Activated B cell treated with CpG ODN at 0.5 μM for 24 hours (primary cell): ENCODE data around the gene GNAI3. TPM values are rescaled to one million over a fixed set of nuclear protein-coding genes. Genes with fewer than 3 reads are reported as not detected.

Experiments
- ATAC-seq: fragments of 200-7000 bp; cut with Tn5 transposase; one replicate; pipeline ENCODE4 v1.10.0; 2021; ENCODE audit warnings: low read depth, mild to moderate bottlenecking, moderate library complexity
- CTCF ChIA-PET: fragments of 350-600 bp; sonication (Branson Sonifier 250); formaldehyde crosslinking; loops from one replicate; lab custom pipeline; 2021; ENCODE audit warnings: antibody characterized with exemption; lab: Charles Lee
- POLR2A ChIA-PET: fragments of 350-600 bp; sonication (Branson Sonifier 250); formaldehyde crosslinking; loops from one replicate; lab custom pipeline; 2021; ENCODE audit warnings: antibody characterized with exemption; lab: Charles Lee
- DNase-seq: peaks from one replicate; pipeline ENCODE4 v3.0.0; 2022
- H3K27ac Mint-ChIP-seq: one replicate; pipeline ENCODE4 v1.8.0; 2020; ENCODE audit warnings: mixed read lengths
- H3K27me3 Mint-ChIP-seq: one replicate; pipeline ENCODE4 v1.8.0; 2021; ENCODE audit warnings: mixed read lengths
- H3K36me3 Mint-ChIP-seq: one replicate; pipeline ENCODE4 v1.8.0; 2021; ENCODE audit warnings: low read depth, mixed read lengths
- H3K4me1 Mint-ChIP-seq: one replicate; pipeline ENCODE4 v1.8.0; 2021; ENCODE audit warnings: mixed read lengths
- H3K4me3 Mint-ChIP-seq: one replicate; pipeline ENCODE4 v1.8.0; 2020; ENCODE audit warnings: mild to moderate bottlenecking, mixed read lengths
- H3K9me3 Mint-ChIP-seq: one replicate; pipeline ENCODE4 v1.8.0; 2020; ENCODE audit warnings: mixed read lengths
- intact Hi-C: fragments of 100-400 bp; cut with micrococcal nuclease; formaldehyde crosslinking; loops from one replicate; pipeline ENCODE4 v1.15.1; 2024
- total RNA-seq: library from RNA; stranded (reverse); gene quantifications from 2 replicates; pipeline ENCODE4 v1.2.3, GENCODE V29; 2022
- TF ChIP-seq, protein P1 (sequence below): fragments of 200-600 bp; IDR thresholded peaks from one replicate; pipeline ENCODE4 v1.8.0; 2022; ENCODE audit warnings: antibody characterized with exemption, mild to moderate bottlenecking

Gene GNAI3
- total RNA-seq, 1 donor from 2014 or later: 8.4 TPM

DNA sequence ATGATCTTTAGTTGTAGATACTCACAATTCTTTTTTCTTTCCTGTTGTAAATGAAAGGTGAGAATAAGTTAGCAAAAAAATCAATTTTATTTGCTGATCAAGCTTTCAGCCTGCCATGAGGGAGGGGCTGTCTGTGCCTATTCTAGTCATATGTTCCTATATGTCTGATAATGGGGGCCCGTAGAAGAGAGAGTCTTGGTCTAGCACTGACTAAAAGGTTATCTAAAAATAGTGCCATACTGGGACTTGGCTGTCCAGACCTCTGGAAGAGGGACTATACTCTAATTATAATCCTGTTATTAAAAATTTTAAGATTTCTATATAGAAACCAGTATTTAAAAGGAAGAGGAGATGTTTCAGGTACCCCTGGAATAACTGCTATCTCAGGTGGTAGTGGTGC lies 18.6 kb downstream of the GNAI3 start:
- H3K4me1 Mint-ChIP-seq: peaks cover 35% of the 10 kb centered on the region
- no peaks in the 10 kb centered on the region for H3K9me3 Mint-ChIP-seq
- TF ChIP-seq, protein P1, sequence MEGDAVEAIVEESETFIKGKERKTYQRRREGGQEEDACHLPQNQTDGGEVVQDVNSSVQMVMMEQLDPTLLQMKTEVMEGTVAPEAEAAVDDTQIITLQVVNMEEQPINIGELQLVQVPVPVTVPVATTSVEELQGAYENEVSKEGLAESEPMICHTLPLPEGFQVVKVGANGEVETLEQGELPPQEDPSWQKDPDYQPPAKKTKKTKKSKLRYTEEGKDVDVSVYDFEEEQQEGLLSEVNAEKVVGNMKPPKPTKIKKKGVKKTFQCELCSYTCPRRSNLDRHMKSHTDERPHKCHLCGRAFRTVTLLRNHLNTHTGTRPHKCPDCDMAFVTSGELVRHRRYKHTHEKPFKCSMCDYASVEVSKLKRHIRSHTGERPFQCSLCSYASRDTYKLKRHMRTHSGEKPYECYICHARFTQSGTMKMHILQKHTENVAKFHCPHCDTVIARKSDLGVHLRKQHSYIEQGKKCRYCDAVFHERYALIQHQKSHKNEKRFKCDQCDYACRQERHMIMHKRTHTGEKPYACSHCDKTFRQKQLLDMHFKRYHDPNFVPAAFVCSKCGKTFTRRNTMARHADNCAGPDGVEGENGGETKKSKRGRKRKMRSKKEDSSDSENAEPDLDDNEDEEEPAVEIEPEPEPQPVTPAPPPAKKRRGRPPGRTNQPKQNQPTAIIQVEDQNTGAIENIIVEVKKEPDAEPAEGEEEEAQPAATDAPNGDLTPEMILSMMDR: no peak
- ATAC-seq (no peak), DNase-seq (no peak)
- no peak overlapping the region for H3K4me3 Mint-ChIP-seq
- H3K27me3 Mint-ChIP-seq: no peaks in the 10 kb centered on the region
- H3K27ac Mint-ChIP-seq: no peak overlapping the region
- POLR2A ChIA-PET: no interaction called here
- peaks cover 2% of the 10 kb centered on the region for H3K36me3 Mint-ChIP-seq
- intact Hi-C loops: no loop called here
- CTCF ChIA-PET: no interaction called here

DNA sequence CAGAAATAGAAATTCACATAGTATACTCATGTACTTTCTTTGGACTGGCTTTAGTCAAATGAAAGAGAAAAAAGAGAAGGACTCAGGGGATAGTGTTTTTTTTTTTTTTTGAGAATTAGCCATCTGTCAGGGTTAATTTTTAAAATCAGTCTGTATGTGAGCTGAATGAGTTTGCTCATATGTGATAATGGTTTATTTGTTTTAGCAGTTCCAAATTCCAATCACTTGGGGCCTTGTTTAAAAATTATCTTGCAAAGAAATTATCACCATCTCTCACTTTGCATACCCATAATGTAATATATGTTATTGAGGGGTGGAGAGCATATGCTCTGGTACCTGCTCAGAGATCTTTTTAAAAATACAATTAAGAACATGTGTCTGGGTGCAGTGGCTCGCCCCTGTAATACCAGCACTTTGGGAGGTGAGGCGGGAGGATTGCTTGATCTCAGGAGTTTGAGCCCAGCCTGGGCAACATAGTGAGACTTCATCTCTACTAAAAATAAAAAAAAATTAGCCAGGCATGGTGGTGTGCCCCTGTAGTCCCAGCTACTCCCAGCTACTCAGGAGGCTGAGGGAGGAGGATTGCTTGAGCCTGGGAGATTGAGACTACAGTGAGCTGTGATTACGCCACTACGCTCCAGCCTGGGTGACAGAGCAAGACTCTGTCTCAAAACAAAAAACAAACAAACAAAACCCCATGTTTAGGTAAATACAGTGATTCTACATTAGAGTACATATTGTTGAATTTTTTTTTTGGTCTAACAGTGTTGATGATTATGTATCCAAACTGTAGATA lies 19.7 kb downstream of the GNAI3 start:
- Mint-ChIP-seq H3K27ac (no peak overlapping the region), H3K9me3 (no peaks in the 10 kb centered on the region)
- CTCF ChIA-PET: no interaction called here

DNA sequence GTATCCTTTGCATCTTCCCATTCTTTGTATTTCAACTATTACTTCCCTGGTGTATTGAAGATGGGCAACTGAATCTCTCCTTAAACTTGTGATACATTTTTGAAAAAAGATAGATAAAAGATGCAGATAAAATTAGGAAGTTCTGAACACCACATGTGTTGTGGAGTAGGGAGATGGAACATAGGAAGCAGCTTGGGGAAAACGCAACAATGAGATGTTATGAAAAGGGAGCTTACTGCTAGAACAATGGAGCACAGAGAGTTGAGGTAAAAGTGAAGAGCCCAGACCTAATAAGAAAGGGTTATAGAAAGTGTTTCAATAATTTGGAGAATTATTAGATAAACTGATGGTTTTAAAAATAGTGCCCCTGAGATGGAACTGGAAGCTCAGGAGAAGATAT lies 20.9 kb downstream of the GNAI3 start:
- Mint-ChIP-seq H3K36me3 (peaks cover 2% of the 10 kb centered on the region), H3K27me3 (no peaks in the 10 kb centered on the region), H3K9me3 (no peaks in the 10 kb centered on the region), H3K27ac (no peak overlapping the region), H3K4me1 (peaks cover 40% of the 10 kb centered on the region), H3K4me3 (no peak overlapping the region)
- intact Hi-C loops: loop anchor here (2.0 kb wide), 1 partner anchor 15 kb away; no protein-coding TSS in a partner anchor
- ChIA-PET POLR2A (interaction anchor here (2.7 kb wide), 1 partner anchor 21 kb away, joined by 13 read pairs; the partner anchor contains the start of gene GNAI3), CTCF (interaction anchor here (1.0 to 2.4 kb wide), 3 partner anchors 9 to 70 kb away, joined by 3 to 8 read pairs (median 7); no protein-coding TSS in a partner anchor)
- DNase-seq: no peak
- TF ChIP-seq, protein P1: no peak
- no peak for ATAC-seq

More for the DNA sequence above, 19.7 kb downstream of the GNAI3 start:
- ATAC-seq: no peak
- DNase-seq: no peak
- H3K4me1 Mint-ChIP-seq: peaks cover 35% of the 10 kb centered on the region
- peak overlapping the region; percentile 50 for H3K4me3 Mint-ChIP-seq
- TF ChIP-seq, protein P1: no peak
- intact Hi-C loops: loop anchor here (2.0 kb wide), 1 partner anchor 17 kb away; no protein-coding TSS in a partner anchor
- H3K27me3 Mint-ChIP-seq: no peaks in the 10 kb centered on the region
- peaks cover 2% of the 10 kb centered on the region for H3K36me3 Mint-ChIP-seq
- POLR2A ChIA-PET: interaction anchor here (2.7 kb wide), 1 partner anchor 19 kb away, joined by 13 read pairs; the partner anchor contains the start of gene GNAI3

DNA sequence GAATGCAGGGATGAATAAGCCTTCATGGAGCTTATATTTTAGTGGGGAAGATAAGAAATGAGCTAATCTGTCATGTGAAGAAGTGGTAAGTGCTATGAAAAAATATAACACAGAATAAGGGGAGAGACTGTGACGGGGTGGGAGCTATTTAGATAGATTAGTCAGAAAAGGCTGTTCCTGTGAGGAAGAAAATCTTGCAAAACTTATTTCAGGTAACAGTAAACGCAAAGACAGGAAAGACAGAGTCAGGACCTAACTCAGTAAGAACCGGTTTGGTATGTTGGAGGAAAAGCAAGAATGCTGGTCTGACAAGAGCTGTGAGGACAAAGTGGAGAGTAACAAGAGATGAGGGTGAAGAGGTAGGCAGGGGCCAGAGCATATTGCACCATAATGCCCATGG lies 22.0 kb downstream of the GNAI3 start:
- H3K27ac Mint-ChIP-seq: no peak overlapping the region
- H3K27me3 Mint-ChIP-seq: no peaks in the 10 kb centered on the region
- H3K4me3 Mint-ChIP-seq: no peak overlapping the region
- CTCF ChIA-PET: interaction anchor here (2.2 to 2.4 kb wide), 2 partner anchors 24 to 69 kb away, joined by 7 to 8 read pairs; no protein-coding TSS in a partner anchor
- H3K36me3 Mint-ChIP-seq: peaks cover 10% of the 10 kb centered on the region
- TF ChIP-seq, protein P1: no peak
- POLR2A ChIA-PET: interaction anchor here (0.7 to 2.7 kb wide), 2 partner anchors 15 to 22 kb away, joined by 4 to 13 read pairs; partner anchors contain the start of gene GNAI3
- intact Hi-C loops: no loop called here
- ATAC-seq (no peak), DNase-seq (no peak)
- peaks cover 34% of the 10 kb centered on the region for H3K4me1 Mint-ChIP-seq
- H3K9me3 Mint-ChIP-seq: no peaks in the 10 kb centered on the region

DNA sequence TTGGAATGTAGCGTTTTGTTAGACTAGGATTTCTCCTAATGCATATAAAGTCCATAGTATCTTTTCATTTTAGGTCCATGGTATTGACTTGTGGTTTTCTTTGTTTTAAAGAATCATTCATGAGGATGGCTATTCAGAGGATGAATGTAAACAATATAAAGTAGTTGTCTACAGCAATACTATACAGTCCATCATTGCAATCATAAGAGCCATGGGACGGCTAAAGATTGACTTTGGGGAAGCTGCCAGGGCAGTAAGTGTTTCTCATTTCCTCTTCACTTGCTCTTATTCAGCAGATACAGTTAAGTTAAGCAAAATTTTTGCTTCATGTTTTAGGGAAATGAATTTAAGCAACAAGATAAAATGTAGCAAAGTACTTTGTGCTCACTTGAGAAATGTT lies 25.4 kb downstream of the GNAI3 start:
- ATAC-seq (no peak), DNase-seq (no peak)
- Mint-ChIP-seq H3K4me3 (no peak overlapping the region), H3K9me3 (no peaks in the 10 kb centered on the region), H3K27ac (no peak overlapping the region), H3K27me3 (no peaks in the 10 kb centered on the region), H3K4me1 (peaks cover 22% of the 10 kb centered on the region), H3K36me3 (peaks cover 29% of the 10 kb centered on the region)
- TF ChIP-seq, protein P1: no peak
- intact Hi-C loops: no loop called here
- ChIA-PET POLR2A (no interaction called here), CTCF (no interaction called here)
